ENCODE data around the gene RUNX3.
"Not testable (repeated sequence)": the region's sequence is repeated elsewhere in the genome, so short reads cannot be mapped to it uniquely, and the experiment has no call there.

RUNX3 gene

GRCh38 chr1:24913616-24914225 is 16.4 kb downstream of the RUNX3 start:
- no peak for DNase-seq (ENCODE audit: low spot score)

- no peak for DNase-seq (ENCODE audit: low spot score)
These were observed 16.8 kb downstream of the RUNX3 start for GRCh38 chr1:24913274-24913604.

DNA sequence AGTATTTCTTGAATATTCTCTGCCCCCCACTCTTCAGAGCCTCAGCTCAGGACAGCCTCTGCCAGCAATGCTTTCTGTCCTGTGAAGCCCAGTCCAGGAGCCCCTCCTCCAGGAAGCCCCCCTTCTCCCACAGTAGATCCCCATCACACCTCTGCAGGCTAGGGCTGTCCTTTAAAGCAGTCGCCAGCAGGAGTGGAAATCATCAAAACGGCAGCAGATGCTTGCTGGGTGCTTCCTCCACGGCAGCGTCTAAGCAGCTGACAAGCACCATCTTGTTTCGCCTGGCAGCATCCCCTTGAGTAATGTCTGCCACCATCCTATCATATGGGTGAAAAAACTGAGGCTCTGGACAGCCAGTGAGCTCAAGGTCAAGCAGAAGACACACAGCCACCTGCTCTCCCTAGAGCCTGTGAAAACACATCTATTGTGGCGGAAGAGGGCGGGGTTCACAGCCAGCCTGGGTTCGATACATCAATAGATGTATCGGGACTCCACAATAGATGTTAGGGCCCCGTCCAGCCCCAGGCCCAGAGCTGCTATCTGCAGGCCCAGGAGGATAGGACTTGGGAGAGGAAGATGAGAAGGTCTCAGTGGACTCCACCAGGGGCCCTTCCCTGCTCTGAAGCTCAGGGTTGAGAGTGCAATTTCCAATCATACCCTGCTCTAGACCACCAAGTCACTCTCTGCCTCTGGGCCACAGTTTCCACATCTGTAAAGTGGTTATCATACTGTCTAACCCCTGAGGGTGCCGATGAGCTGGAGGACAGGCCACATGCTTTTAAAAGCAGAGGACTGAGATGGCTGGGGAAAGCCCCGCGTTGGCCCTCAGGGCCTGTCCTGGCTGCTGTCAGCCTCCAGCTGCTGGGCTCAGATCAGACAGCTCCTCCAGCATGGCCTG is 17.5 kb downstream of the RUNX3 start:
- DNase-seq (ENCODE audit: low spot score) = no peak

DNA sequence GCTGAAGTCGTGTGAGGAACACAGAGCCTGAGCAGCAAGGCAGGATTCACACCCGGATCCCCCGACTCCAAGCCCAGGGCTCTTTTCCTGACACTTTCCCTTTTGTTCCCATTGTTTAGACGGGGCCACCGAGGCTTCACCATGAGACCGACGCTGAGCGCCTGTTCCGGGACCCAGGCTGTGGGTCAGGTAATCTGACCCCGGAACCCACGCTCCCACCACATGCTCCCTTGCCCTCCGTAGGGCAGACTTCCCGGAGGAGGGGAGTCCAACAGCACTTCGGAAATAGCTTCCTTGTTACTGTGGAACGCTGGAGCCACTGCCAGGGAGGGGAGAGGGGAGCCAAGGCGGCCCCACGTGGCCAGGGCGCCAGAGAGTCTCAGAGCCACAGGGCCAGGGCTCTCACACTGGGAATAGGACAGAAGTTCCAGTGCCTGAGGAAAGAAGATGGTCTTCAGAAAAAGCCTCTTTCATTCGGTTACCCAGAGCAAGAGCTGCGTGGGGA is 18.4 kb downstream of the RUNX3 start:
- no peak for DNase-seq (ENCODE audit: low spot score)

GRCh38 chr1:24910751-24911650 is 19.1 kb downstream of the RUNX3 start:
- no peak for DNase-seq (ENCODE audit: low spot score)

GRCh38 chr1:24910210-24910609 is 19.9 kb downstream of the RUNX3 start:
- no peak for DNase-seq (ENCODE audit: low spot score)

DNA sequence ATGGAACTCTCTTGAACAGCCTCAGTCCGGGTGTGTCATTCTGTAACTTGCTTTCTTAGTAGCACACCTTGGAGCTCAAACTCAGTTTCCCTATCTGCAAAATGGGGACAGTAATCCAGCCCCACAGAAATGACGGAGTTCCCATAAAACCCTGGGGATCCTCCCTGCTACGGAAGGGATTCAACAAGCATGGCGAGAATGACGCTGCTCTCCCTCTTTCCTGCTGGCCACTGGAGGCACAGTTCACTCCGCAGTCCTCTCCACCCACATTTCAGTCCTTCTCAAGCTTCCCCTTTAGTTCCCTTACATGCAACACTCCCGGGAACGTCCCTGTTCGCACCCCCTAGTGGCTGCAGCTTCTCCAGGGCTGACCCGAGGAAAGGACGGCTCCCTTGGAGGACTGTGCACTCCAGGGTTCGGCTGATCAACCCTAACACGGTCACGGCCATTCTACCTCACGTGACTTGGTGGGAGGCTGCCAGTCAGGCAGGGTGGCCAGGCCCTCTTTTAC is 20.6 kb downstream of the RUNX3 start:
- no peak for DNase-seq (ENCODE audit: low spot score)

- DNase-seq (ENCODE audit: low spot score) = no peak
These were observed 21.4 kb downstream of the RUNX3 start for GRCh38 chr1:24908591-24909259.

- DNase-seq (ENCODE audit: low spot score) = not testable (repeated sequence)
These were observed 22.3 kb downstream of the RUNX3 start for GRCh38 chr1:24907587-24908294.

DNA sequence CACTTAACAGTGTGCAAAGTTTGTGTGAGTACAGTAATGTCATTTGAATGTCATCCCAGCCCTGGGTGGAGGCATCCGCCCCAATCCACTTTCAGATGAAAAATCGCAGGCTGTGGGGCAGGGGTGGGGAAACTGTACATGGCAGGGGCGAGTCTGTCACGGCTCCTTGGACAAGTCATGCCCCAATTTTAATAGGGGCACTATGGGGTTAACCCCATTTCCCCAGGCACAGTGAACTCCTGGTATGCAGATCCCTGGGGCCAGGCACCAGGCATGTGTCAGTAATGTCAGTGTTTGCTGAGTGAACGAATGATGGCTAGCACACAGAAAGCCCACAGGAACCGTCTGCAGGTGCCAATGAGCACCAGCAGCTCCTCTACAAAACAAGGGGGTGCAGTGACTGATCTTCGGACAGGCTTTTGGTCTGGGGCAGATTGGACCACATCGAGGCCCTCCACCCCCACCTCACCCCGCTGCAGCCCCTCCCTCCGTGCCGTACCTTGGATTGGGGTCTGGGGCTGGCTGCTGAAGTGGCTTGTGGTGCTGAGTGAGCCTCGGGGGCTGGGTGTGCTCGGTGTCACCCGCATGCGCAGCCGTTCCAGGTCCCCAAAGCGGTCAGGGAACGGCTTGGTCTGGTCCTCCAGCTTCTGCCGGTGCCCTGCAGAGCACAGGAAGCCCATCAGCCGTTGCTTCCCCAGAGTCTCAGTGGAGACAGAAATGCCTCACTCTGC is 23.2 kb downstream of the RUNX3 start:
- DNase-seq (ENCODE audit: low spot score) = no peak

- DNase-seq (ENCODE audit: low spot score) = no peak
These were observed 23.9 kb downstream of the RUNX3 start for GRCh38 chr1:24905979-24906720.

DNA sequence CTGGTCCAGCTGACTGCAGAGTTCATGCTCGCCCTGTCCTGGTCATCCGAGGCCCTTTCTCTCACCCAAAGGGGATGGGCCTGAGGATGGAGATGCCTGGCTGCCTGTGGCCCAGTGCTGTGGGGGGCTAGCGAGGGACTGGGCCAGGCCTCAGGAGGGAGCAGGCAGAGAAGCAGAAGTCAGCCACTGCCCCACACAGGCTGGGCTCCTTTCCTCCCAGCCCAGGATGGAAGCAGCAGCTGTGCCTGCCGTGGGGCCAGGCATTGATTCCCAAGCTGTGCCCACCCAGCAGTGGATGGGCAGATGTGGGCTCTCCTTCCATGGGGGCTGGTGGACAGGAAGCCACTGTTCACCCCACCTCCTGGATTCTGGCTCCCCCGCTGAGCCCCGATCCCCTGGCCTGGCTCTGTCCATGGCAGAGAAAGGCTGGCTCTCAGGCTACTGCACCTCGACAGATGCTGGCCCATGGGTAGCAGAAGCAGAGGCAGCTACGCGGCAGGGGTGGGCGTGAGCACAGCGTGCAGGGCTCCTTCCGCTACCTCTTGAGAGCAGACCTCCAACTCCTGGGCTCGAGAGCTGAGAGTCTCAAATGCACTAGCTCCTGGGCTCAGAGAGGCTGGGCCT is 24.6 kb downstream of the RUNX3 start:
- DNase-seq (ENCODE audit: low spot score) = no peak

- DNase-seq (ENCODE audit: low spot score) = no peak
These were observed 25.2 kb downstream of the RUNX3 start for GRCh38 chr1:24904731-24905354.

DNA sequence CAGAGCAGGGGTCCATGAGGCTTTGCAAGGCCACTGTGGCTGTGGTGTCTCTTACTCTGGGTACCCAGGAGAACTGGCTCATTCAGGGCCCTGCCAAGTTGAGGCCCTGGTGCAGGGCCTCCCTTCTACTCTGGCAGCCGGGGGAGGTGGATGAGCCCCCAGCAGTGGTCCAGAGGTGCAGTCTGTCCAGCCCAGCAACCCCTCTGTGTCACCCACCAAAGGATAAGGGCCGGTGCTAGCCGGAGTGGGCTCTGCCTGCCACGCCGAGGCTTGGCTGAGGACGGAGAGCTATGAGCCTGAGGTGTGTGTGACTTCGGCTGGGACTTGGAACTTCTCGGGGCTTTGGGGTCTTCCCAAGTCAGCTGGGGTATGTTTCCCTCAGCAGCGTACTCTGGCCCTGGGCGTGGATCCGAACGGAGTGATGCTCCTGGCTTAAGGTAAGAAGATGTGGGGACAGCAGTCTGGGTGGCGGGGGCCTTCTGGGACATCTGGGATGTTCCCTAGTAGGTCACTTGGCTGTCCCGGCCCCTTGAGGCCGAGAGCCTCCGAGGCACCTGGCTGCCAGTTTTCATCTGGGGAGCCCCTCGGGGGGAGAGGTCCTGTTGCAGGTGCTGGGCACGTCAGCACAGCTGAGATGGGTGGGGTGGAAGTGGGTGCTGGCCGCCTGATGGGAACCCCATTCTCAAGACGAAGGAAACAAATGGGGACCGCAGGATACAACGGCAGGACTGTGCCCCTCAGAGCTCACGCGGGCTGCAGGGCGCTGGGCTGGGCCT is 25.9 kb downstream of the RUNX3 start:
- DNase-seq (ENCODE audit: low spot score) = no peak

DNA sequence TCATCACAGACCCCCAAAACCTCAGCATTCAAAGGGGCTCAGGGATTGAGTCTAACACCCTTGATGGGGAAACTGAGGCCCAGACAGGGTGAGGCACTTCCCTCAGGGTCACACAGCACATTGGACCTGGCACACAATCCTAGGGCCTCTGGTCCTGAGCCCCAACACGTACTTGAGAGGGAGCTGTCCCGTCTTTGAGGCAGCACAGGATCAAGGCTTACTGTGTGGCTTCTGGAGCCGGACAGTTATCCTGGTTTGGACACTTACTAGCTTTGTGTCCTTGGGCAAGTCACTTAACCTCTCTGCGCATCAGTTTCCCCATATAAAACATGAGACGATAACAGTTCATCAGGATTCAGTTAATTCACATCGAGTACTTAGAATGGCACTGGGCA is 26.5 kb downstream of the RUNX3 start:
- DNase-seq (ENCODE audit: low spot score) = no peak

- DNase-seq (ENCODE audit: low spot score) = no peak
These were observed 27.0 kb downstream of the RUNX3 start for GRCh38 chr1:24903011-24903461.

DNA sequence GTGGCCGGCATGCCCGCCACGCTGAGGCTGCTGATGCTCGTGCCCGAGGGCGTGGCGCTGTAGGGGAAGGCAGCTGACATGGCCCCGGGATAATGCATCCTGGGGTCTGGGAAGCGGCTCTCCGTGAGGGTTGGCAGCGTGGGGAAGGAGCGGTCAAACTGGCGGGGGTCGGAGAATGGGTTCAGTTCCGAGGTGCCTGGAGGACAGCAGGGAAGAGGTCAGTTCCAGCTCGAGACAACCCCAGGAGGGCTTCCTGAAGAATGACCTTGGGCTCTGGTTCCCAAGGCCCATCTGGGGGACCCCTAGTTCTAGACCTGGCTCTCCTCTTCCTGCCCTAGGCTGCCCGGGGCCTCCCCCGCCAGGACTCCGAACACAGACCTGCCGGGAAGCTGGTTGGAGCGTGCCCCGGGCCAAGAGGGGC is 27.6 kb downstream of the RUNX3 start:
- no peak for DNase-seq (ENCODE audit: low spot score)

Measured in germinal center (tissue), 1 donor.